ENCODE results near the gene CNTD1.

The CNTD1 gene

GRCh38 chr17:42814633-42815399 is 16.2 kb downstream of the CNTD1 start:
- H3K27ac Mint-ChIP-seq: peak overlapping the region; percentile 45
- H3K4me3 Mint-ChIP-seq: no peak overlapping the region
- H3K36me3 Mint-ChIP-seq (ENCODE audit: low read depth): peaks cover 55% of the 10 kb centered on the region
- no peaks in the 10 kb centered on the region for H3K9me3 Mint-ChIP-seq
- H3K27me3 Mint-ChIP-seq (ENCODE audit: low read depth): no peaks in the 10 kb centered on the region
- H3K4me1 Mint-ChIP-seq (ENCODE audit: low read depth): peaks cover 5% of the 10 kb centered on the region

DNA sequence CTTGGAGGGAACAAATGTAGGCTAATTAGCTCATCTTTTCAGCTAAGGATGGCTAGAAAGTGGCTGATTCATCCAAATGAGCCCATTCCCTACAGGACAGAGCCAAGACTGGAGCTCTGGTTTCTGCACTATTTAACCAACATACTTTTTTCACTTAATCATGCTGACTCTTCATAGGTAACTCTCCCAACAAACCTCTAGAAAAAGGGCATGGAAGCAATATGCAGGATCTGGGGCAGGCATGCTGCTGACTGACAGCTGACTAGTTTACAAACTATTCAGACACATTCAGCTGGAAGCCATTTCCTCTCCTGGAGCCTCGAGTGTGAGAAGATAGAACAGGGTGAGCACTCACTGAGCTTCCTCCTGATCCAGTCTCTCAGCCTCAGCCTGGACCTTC is 19.2 kb downstream of the CNTD1 start:
- Mint-ChIP-seq H3K36me3 (ENCODE audit: low read depth) (peaks cover 51% of the 10 kb centered on the region), H3K27me3 (ENCODE audit: low read depth) (no peaks in the 10 kb centered on the region), H3K4me3 (no peak overlapping the region), H3K9me3 (no peaks in the 10 kb centered on the region), H3K4me1 (ENCODE audit: low read depth) (peaks cover 14% of the 10 kb centered on the region), H3K27ac (no peak overlapping the region)

DNA sequence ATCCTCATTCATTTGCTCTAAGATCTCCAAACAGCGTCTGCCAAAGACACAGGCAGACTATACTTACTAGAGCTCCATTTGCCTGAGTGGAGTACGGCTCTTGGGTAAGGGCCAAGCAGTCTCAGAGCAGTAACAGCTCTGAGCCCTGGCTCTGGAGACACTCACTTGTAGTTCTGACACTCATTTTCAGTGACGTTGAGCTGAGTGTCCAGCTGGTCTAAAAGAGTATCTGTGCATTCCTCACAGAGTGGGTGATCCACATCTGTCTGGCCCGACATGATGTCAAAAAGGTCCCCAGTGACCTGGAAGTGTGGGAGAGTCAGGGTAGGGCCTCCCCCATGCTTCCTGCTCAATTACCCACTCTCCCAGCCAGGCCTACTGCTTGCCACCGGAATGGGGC is 19.7 kb downstream of the CNTD1 start:
- Mint-ChIP-seq H3K9me3 (no peaks in the 10 kb centered on the region), H3K4me1 (ENCODE audit: low read depth) (peaks cover 16% of the 10 kb centered on the region), H3K36me3 (ENCODE audit: low read depth) (peaks cover 51% of the 10 kb centered on the region), H3K4me3 (no peak overlapping the region), H3K27me3 (ENCODE audit: low read depth) (no peaks in the 10 kb centered on the region), H3K27ac (no peak overlapping the region)

DNA sequence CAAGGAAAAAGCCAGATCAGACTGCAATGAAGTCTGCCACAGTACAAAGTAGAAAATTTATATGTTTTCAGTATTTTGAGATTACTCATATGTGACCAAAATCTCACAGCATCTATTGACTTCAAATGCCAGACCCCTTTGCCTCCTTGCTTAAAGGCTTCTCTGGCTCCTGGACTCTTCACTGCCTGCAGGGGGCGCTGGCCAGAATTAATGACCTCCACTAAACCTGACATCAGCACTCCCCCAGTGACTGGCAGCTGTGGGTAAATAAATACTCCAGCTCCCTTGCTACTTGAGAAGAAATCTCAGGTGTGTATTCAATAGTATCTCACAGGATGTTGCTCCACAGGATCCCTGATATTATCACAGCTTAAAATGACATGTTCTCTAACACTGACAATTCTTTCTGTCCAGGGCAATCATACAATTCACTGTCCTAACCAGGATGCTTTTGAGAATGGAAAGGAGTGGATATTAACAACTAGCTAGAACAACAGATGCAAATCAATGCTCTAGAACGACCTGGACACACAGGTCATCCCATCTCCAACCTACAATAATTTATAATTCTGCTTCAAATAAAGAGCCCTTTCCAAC is 21.4 kb downstream of the CNTD1 start:
- H3K9me3 Mint-ChIP-seq: no peaks in the 10 kb centered on the region
- peaks cover 23% of the 10 kb centered on the region for H3K4me1 Mint-ChIP-seq (ENCODE audit: low read depth)
- no peak overlapping the region for H3K4me3 Mint-ChIP-seq
- no peak overlapping the region for H3K27ac Mint-ChIP-seq
- H3K36me3 Mint-ChIP-seq (ENCODE audit: low read depth): peaks cover 47% of the 10 kb centered on the region
- H3K27me3 Mint-ChIP-seq (ENCODE audit: low read depth): no peaks in the 10 kb centered on the region

- no peaks in the 10 kb centered on the region for H3K27me3 Mint-ChIP-seq (ENCODE audit: low read depth)
- H3K4me1 Mint-ChIP-seq (ENCODE audit: low read depth): peaks cover 21% of the 10 kb centered on the region
- no peaks in the 10 kb centered on the region for H3K9me3 Mint-ChIP-seq
- peaks cover 36% of the 10 kb centered on the region for H3K36me3 Mint-ChIP-seq (ENCODE audit: low read depth)
- H3K27ac Mint-ChIP-seq: no peak overlapping the region
- peak overlapping the region; percentile 20 for H3K4me3 Mint-ChIP-seq
Measured at GRCh38 chr17:42821176-42821575, 22.5 kb downstream of the CNTD1 start.

GRCh38 chr17:42827472-42827871 is 28.8 kb downstream of the CNTD1 start:
- H3K27me3 Mint-ChIP-seq (ENCODE audit: low read depth): peaks cover 22% of the 10 kb centered on the region
- H3K27ac Mint-ChIP-seq: no peak overlapping the region
- H3K4me3 Mint-ChIP-seq: no peak overlapping the region
- peaks cover 20% of the 10 kb centered on the region for H3K4me1 Mint-ChIP-seq (ENCODE audit: low read depth)
- H3K9me3 Mint-ChIP-seq: no peaks in the 10 kb centered on the region
- peaks cover 9% of the 10 kb centered on the region for H3K36me3 Mint-ChIP-seq (ENCODE audit: low read depth)

GRCh38 chr17:42830971-42831370 is 32.3 kb downstream of the CNTD1 start:
- peaks cover 9% of the 10 kb centered on the region for H3K36me3 Mint-ChIP-seq (ENCODE audit: low read depth)

GRCh38 chr17:42832213-42832933 is 33.7 kb downstream of the CNTD1 start:
- Mint-ChIP-seq H3K9me3 (no peaks in the 10 kb centered on the region), H3K36me3 (ENCODE audit: low read depth) (peaks cover 14% of the 10 kb centered on the region), H3K4me3 (peak overlapping the region; percentile 93), H3K27ac (peak overlapping the region; percentile 97), H3K27me3 (ENCODE audit: low read depth) (peaks cover 17% of the 10 kb centered on the region), H3K4me1 (ENCODE audit: low read depth) (peaks cover 21% of the 10 kb centered on the region)

More at GRCh38 chr17:42830971-42831370, 32.3 kb downstream of the CNTD1 start:
- no peaks in the 10 kb centered on the region for H3K9me3 Mint-ChIP-seq
- peaks cover 22% of the 10 kb centered on the region for H3K27me3 Mint-ChIP-seq (ENCODE audit: low read depth)
- H3K4me3 Mint-ChIP-seq: peak overlapping the region; percentile 4
- H3K4me1 Mint-ChIP-seq (ENCODE audit: low read depth): peaks cover 19% of the 10 kb centered on the region
- no peak overlapping the region for H3K27ac Mint-ChIP-seq

GRCh38 chr17:42832934-42833766 is 34.5 kb downstream of the CNTD1 start, which contains the start of gene PSME3:
TSS of gene PSME3 (plus strand) at chr17:42833397. CDS start at chr17:42833632, 235 bp downstream.
- Mint-ChIP-seq H3K27me3 (ENCODE audit: low read depth) (peaks cover 9% of the 10 kb centered on the region), H3K4me3 (peak within 1 kb of the TSS; percentile 93), H3K27ac (peak within 1 kb of the TSS; percentile 97), H3K9me3 (no peaks in the 10 kb centered on the region), H3K36me3 (ENCODE audit: low read depth) (peaks cover 21% of the 10 kb centered on the region), H3K4me1 (ENCODE audit: low read depth) (peaks cover 20% of the 10 kb centered on the region)

GRCh38 chr17:42833767-42834422 is 35.2 kb downstream of the CNTD1 start:
- H3K36me3 Mint-ChIP-seq (ENCODE audit: low read depth): peaks cover 26% of the 10 kb centered on the region

GRCh38 chr17:42835732-42836131 is 37.1 kb downstream of the CNTD1 start:
- H3K4me3 Mint-ChIP-seq: no peak overlapping the region
- H3K27me3 Mint-ChIP-seq (ENCODE audit: low read depth): no peaks in the 10 kb centered on the region
- peaks cover 33% of the 10 kb centered on the region for H3K36me3 Mint-ChIP-seq (ENCODE audit: low read depth)
- peaks cover 19% of the 10 kb centered on the region for H3K4me1 Mint-ChIP-seq (ENCODE audit: low read depth)
- no peak overlapping the region for H3K27ac Mint-ChIP-seq
- no peaks in the 10 kb centered on the region for H3K9me3 Mint-ChIP-seq

More at GRCh38 chr17:42833767-42834422, 35.2 kb downstream of the CNTD1 start:
- Mint-ChIP-seq H3K27me3 (ENCODE audit: low read depth) (peaks cover 5% of the 10 kb centered on the region), H3K4me3 (peak overlapping the region; percentile 93), H3K9me3 (no peaks in the 10 kb centered on the region), H3K4me1 (ENCODE audit: low read depth) (peaks cover 19% of the 10 kb centered on the region), H3K27ac (peak overlapping the region; percentile 97)

DNA sequence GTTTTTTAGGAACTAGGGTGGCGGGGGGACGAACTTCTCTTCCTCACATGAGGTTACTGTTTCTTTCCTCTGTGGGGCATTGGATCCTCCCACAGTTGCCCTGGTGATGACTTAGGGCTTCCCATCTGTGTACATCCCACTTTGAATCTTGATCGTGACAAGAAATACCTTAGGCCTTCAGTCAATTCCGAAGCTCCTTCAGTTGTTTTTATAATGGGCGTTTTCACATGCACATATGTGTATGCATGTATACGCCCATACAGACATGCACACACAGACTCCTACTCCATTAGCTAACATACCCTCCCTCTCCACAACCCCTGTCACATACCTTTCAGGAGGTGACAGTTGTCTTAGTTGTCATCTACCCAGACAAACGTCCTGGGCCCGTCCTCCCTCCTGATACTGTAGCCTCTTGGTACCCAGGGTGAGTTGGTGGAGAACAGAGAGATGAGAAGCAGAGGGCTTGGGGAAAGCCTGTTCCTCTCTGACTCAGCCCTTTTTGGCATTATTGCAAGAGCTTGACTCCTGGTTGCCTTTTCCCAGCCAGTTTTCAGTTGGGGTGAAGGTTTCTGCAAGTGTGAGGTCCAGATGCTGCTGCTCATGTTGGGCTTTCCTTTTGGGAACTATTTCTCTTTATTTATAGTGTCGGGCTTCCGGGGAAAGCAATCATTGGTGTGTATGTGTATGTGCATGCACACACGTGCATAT is 43.5 kb downstream of the CNTD1 start:
- H3K4me3 Mint-ChIP-seq: no peak overlapping the region
- H3K27ac Mint-ChIP-seq: no peak overlapping the region
- H3K27me3 Mint-ChIP-seq (ENCODE audit: low read depth): no peaks in the 10 kb centered on the region
- H3K36me3 Mint-ChIP-seq (ENCODE audit: low read depth): peaks cover 56% of the 10 kb centered on the region
- no peaks in the 10 kb centered on the region for H3K9me3 Mint-ChIP-seq
- peaks cover 8% of the 10 kb centered on the region for H3K4me1 Mint-ChIP-seq (ENCODE audit: low read depth)

DNA sequence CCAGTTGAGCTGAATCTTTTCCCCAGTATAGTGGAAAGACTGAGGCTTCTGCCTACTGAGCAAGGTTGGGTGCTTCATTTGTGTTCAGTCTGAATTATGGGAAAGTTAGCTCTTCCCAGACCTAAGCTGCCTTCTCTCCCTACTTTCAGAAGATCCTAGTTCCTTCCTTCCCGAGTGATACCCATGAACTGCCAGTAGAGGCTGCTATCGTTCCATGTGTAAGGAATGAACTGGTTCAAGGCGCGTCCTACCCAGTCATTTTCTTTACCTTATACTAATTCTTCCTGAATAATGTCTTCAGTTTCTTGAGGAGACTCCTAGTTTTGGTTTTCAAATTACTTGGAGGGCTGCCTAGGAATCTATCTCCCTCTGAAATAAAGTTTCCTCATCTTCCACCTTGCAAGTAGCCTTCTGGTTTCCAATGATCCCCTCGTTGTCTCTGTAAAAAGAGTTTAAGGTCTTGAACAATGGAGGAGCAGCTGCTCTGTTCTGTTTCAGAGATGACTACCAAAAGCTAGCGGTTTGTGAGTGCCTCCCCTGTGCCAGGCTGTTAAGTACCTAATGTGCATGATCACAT is 44.8 kb downstream of the CNTD1 start:
- peaks cover 8% of the 10 kb centered on the region for H3K4me1 Mint-ChIP-seq (ENCODE audit: low read depth)
- H3K4me3 Mint-ChIP-seq: no peak overlapping the region
- H3K27me3 Mint-ChIP-seq (ENCODE audit: low read depth): no peaks in the 10 kb centered on the region
- H3K36me3 Mint-ChIP-seq (ENCODE audit: low read depth): peaks cover 47% of the 10 kb centered on the region
- H3K9me3 Mint-ChIP-seq: no peaks in the 10 kb centered on the region
- H3K27ac Mint-ChIP-seq: no peak overlapping the region
